Subcutaneous abdominal adipose tissue (tissue), 5 donors: ENCODE data around the gene TUBA8.
"Not testable (repeated sequence)": the region's sequence is repeated elsewhere in the genome, so short reads cannot be mapped to it uniquely, and the experiment has no call there.

Source experiments
- H3K27ac ChIP-seq: one replicate; pipeline ENCODE4 v1.7.0; 2013; ENCODE audit warnings: low read depth, mild to moderate bottlenecking, inconsistent platforms, low read length, moderate library complexity
- H3K27me3 ChIP-seq, 5 donors: one replicate each; pipeline ENCODE4 v1.7.0; 2013; ENCODE audit warnings: low read length in 5 of 5, inconsistent platforms in 1 of 5; ENCODE audit not compliant: control insufficient read depth in 5 of 5, insufficient read depth in 4 of 5
- H3K36me3 ChIP-seq, 5 donors: one replicate each; pipeline ENCODE4 v1.7.0; 2013; ENCODE audit warnings: low read length in 5 of 5; ENCODE audit not compliant: control insufficient read depth in 5 of 5, insufficient read depth in 5 of 5
- H3K4me1 ChIP-seq, 5 donors: one replicate each; pipeline ENCODE4 v1.7.0; 2013; ENCODE audit warnings: low read length in 5 of 5, mild to moderate bottlenecking in 3 of 5, moderate library complexity in 1 of 5; ENCODE audit not compliant: control insufficient read depth in 5 of 5, insufficient read depth in 5 of 5
- H3K4me3 ChIP-seq, 5 donors: one replicate each; pipeline ENCODE4 v1.7.0; 2013; ENCODE audit warnings: low read length in 5 of 5, low read depth in 1 of 5
- H3K9ac ChIP-seq, 5 donors: one replicate each; pipeline ENCODE4 v1.7.0; 2013; ENCODE audit warnings: low read length in 5 of 5, mild to moderate bottlenecking in 4 of 5, moderate library complexity in 3 of 5
- H3K9me3 ChIP-seq, 5 donors: one replicate each; pipeline ENCODE4 v1.7.0; 2013; ENCODE audit warnings: low read length in 5 of 5; ENCODE audit not compliant: control insufficient read depth in 5 of 5
- donor health status: healthy.
- donor health status: healthy.
- donor health status: healthy.
- donor health status: healthy.
- donor health status: healthy.

TUBA8 gene

DNA sequence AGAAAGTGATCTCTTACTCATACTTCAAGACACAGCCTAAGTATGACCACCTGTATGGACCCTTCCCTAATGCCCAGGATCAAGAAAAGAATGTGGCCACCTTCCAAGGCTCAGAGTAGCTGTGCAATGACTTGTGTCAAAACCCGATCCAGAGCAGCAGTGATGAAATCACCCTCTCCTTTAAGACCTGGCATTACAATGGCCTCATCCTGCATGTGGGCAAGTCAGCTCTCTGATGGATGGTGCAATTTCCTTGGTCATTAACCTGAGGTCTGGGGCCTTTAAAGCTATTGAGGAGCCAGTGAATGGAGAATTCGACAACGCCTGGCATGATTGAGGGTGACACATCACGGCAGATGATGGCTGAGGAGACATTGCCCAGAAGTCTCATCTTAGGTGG lies 9.1 kb upstream of the TUBA8 start:
- no peak overlapping the region for H3K4me3 ChIP-seq
- peaks cover 2 to 13% (median 4%) of the 10 kb centered on the region in 5 donors for H3K36me3 ChIP-seq
- H3K27ac ChIP-seq = no peak overlapping the region
- H3K27me3 ChIP-seq = no peaks in the 10 kb centered on the region
- no peak overlapping the region for H3K9ac ChIP-seq
- no peaks in the 10 kb centered on the region for H3K4me1 ChIP-seq
- peaks cover 0 to 3% (median 0%) of the 10 kb centered on the region in 5 donors for H3K9me3 ChIP-seq

DNA sequence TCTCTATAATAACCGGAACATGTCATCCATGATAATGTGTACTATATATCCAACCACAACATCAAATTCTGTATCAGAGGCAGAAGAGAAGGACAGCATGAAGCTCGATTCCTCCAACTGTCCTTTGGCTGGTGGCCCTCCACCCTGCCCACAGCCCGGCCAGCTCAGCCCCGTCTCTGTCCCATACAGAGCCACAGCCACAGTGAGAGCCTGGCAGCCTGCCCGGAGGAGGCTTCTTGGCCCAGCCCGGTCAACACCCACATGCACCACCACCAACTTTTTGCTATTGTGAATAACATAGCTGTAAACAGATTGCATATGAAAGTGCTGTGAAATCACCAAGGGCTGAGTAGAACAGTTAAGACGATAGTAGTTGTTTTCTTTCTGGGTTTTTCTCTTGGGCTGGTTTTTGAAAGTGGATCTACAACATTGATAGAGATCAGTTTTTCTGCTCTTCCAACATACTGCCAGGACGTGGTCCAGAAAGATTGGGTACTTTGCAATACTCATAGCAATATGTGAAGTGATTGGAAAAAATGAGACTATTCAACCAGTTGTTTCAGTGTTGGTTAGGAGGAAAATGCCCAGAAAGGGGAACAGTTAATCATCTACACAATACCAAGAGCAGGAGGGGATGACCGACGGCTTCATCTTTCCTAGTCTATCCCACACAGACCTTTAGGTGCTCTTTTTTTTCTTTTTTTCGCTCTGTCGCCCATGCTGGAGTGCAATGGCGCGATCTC lies 6.9 kb upstream of the TUBA8 start:
- Histone ChIP-seq H3K36me3 (peaks cover 2 to 13% (median 4%) of the 10 kb centered on the region in 5 donors), H3K4me1 (no peaks in the 10 kb centered on the region), H3K27ac (no peak overlapping the region), H3K27me3 (no peaks in the 10 kb centered on the region), H3K9me3 (peaks cover 0 to 3% (median 0%) of the 10 kb centered on the region in 5 donors), H3K4me3 (no peak overlapping the region), H3K9ac (no peak overlapping the region)

DNA sequence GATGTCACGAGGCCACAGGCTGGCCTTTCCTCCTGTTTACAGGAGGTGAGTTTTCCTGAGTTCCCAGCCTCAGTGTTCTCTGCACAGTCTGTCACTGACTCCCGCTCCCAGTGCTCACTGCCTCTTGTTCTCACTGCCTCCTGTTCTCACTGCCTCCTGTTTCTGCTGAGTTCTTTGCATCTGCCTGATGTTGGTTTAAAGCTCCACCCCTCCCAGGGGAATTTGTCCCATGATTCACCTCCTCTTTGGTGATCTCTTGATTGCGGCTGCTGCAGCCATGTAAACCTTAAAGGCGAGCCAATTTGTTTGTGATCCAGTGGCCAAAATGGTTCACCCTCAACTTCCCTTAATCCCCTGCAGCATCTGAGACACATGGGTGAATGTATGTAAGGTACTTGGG lies 6.0 kb upstream of the TUBA8 start:
- H3K27ac ChIP-seq = no peak overlapping the region
- no peak overlapping the region for H3K4me3 ChIP-seq
- H3K9ac ChIP-seq = no peak overlapping the region
- H3K27me3 ChIP-seq = peaks cover 0 to 2% (median 0%) of the 10 kb centered on the region in 5 donors
- peaks cover 2 to 13% (median 4%) of the 10 kb centered on the region in 5 donors for H3K36me3 ChIP-seq
- H3K9me3 ChIP-seq = peaks cover 0 to 3% (median 0%) of the 10 kb centered on the region in 5 donors
- peaks cover 0 to 2% (median 0%) of the 10 kb centered on the region in 5 donors for H3K4me1 ChIP-seq

DNA sequence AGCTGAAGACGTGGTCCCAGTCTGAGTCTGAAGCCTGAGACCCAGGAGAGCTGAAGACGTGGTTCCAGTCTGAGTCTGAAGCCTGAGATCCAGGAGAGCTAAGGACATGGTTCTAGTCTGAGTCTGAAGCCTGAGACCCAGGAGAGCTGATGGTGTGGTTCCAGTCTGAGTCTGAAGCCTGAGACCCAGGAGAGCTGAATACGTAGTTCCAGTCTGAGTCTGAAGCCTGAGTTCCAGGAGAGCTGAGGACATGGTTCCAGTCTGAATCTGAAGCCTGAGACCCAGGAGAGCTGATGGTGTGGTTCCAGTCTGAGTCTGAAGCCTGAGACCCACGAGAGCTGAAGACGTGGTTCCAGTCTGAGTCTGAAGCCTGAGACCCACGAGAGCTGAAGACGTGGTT lies 4.6 kb upstream of the TUBA8 start:
- H3K27me3 ChIP-seq = not testable (repeated sequence)

DNA sequence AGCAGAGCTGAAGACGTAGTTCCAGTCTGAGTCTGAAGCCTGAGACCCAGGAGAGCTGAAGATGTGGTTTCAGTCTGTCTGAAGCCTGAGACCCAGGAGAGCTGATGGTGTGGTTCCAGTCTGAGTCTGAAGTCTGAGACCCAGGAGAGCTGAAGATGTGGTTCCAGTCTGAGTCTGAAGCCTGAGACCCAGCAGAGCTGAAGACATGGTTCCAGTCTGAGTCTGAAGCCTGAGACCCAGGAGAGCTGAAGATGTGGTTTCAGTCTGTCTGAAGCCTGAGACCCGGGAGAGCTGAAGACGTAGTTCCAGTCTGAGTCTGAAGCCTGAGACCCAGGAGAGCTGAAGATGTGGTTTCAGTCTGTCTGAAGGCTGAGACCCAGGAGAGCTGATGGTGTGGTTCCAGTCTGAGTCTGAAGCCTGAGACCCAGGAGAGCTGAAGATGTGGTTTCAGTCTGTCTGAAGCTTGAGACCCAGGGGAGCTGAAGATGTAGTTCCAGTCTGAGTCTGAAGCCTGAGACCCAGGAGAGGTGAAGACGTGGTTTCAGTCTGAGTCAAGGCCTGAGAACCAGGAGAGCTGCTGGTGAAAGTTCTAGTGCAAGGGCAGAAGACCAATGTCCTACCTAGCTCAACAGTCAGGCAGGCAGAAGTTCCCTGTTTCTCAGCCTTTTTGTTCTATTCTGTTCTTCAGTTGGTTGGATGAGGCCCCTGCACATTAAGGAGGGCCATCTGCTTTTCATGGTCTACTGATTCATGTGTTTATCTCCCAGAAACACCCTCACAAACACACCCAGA lies 3.9 kb upstream of the TUBA8 start:
- Histone ChIP-seq H3K27me3 (peaks cover 0 to 15% (median 9%) of the 10 kb centered on the region in 5 donors), H3K4me1 (peaks cover 2 to 22% (median 21%) of the 10 kb centered on the region in 5 donors)
- H3K9me3 ChIP-seq, H3K4me3 ChIP-seq, H3K36me3 ChIP-seq, H3K9ac ChIP-seq, H3K27ac ChIP-seq: not testable (repeated sequence)

More for the DNA sequence above, 4.6 kb upstream of the TUBA8 start:
- H3K9ac ChIP-seq, H3K27ac ChIP-seq, H3K9me3 ChIP-seq, H3K36me3 ChIP-seq, H3K4me3 ChIP-seq: not testable (repeated sequence)
- H3K4me1 ChIP-seq = peaks cover 2 to 14% (median 13%) of the 10 kb centered on the region in 5 donors

DNA sequence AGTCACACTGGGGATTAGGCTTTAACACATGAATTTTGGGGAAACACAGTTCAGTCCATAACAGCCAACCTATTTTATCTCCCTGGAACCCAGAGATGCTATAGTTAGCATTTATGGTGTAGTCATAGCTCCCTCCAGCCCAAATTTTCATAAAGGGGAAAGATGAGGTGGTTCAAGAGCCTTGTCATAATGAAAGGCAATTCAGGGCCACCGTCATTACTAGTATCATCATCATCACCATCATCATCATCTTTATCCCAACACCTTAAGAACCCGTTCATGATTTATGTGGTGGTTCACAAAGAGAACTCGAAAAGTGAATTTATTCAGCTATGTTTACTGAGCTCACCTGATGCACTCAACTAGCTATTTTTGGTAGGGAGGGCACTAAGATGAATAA lies 2.4 kb upstream of the TUBA8 start:
- Histone ChIP-seq H3K36me3 (no peaks in the 10 kb centered on the region), H3K27ac (no peak overlapping the region), H3K9ac (no peak overlapping the region), H3K4me1 (peaks cover 2 to 23% (median 21%) of the 10 kb centered on the region in 5 donors), H3K9me3 (peaks cover 0 to 3% (median 0%) of the 10 kb centered on the region in 5 donors), H3K27me3 (peaks cover 0 to 15% (median 9%) of the 10 kb centered on the region in 5 donors), H3K4me3 (no peak overlapping the region)

DNA sequence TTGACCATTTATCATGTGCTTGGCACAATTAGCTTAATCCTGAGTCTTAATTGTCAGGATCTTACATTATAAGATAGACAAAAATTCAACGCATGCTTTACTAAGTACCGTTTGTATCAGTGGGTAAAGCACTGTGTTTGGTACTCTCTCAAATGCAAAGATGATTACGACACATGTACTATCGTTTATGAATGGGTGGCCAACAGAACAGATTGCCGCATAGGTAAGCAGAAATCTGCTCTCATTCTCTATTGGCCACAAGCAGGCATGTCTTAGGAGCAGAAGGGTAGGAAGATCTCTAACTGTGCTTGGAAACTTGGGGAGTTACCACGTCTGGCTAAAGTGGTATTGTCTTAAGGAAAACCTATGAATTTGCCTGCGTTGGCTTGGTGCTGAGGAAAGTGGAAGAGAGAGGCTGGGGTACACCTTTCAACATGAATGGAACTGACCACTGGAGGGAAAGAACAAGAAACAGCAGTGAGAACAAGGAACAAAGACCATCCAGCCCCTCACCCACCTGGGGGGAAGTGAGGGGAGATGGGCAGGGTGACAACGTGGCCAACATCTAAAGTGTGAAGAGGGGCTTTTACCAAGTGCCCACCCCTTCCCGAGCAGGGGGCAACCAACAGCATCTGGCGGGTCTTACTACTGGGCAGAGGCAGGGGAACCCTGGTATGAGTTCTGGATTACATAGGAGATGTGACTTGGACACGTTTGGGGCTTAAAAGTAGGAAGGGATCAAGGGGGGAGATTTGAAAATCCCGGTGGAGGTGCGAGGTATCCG lies 1.0 kb upstream of the TUBA8 start:
- peak overlapping the region in 4 of 5 donors; percentile 53 to 70 (median 64) for H3K4me3 ChIP-seq
- peaks cover 0 to 15% (median 9%) of the 10 kb centered on the region in 5 donors for H3K27me3 ChIP-seq
- H3K9me3 ChIP-seq = peaks cover 0 to 3% (median 0%) of the 10 kb centered on the region in 5 donors
- H3K4me1 ChIP-seq = peaks cover 2 to 34% (median 28%) of the 10 kb centered on the region in 5 donors
- H3K9ac ChIP-seq = no peak overlapping the region
- H3K36me3 ChIP-seq = no peaks in the 10 kb centered on the region
- H3K27ac ChIP-seq = no peak overlapping the region

DNA sequence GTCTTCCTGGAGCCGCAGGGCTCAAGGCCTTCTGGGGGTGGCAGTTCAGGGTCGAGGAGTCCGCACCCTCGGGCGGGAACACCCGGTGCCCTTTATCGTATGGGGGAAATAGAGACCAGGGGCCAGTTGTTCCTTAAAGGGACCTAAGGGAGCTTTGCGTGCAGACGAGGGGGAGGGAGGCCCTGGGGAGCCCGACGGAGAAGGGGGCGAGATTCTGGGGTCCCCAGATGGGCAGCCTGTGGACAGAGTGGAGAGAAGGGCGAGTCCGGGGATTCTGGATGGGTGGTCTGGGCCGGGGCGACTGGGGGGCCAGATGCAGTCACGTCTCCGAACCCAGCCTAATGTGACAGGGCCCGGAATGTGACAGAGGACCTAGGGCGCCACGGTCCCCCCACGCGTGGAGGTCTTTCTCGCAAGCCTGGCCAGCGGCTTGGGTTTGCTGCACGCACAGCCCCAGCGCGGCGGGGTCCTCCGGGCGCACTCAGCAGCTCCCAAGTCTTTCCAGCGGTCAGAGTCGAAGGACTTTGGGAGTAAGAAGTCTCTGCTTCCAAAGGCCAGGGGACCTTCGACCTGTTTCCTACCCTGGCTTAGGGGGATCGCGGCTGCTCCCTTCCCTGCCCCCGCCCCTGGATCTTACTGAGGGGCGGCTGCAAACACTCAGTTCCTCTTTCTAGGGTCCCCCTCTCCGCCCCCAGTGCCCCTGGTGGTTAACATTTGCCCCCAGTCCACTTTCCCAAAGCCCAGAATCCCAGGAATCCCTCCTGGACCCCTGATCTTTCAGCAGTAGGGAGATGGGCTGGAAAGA lies 547 bp downstream of the TUBA8 start:
- Histone ChIP-seq H3K27ac (no peak overlapping the region), H3K9ac (peak overlapping the region in 3 of 5 donors; percentile 48 to 69 (median 49)), H3K4me3 (peak overlapping the region; percentile 53 to 70 (median 63)), H3K36me3 (no peaks in the 10 kb centered on the region), H3K9me3 (no peaks in the 10 kb centered on the region), H3K27me3 (peaks cover 0 to 15% (median 9%) of the 10 kb centered on the region in 5 donors), H3K4me1 (peaks cover 2 to 34% (median 28%) of the 10 kb centered on the region in 5 donors)

DNA sequence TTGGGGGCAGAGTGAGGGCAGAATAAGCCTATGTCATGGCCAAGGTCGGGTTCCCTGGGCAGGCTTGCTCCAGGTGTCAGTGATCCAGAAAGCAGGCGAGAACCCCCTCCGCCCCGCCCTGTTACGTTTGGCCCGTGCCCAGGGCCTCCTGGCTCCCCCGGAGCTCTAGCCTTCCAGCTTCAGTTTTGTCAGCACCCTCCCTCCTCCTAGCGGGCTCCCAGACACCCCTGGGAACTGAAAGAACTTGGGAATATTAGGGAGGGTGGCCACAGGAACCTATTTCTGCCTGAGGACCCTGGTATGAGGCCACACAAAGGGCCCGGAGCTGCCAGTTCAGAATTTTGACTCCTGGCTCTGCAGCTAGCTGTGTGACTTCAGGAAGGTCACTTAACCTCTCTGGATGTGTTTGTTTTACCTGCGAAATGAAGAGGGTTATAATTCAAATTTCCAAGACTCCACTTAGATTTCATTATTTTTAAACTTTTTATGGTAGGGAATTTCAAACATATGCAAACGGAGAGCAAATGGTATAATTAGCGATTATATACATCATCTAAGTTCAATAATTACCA lies 1.2 kb downstream of the TUBA8 start:
- H3K36me3 ChIP-seq = no peaks in the 10 kb centered on the region
- no peaks in the 10 kb centered on the region for H3K9me3 ChIP-seq
- H3K4me1 ChIP-seq = peaks cover 2 to 34% (median 28%) of the 10 kb centered on the region in 5 donors
- H3K27ac ChIP-seq = no peak overlapping the region
- H3K27me3 ChIP-seq = peaks cover 0 to 15% (median 9%) of the 10 kb centered on the region in 5 donors
- H3K9ac ChIP-seq = peak overlapping the region in 1 of 5 donors; percentile 69
- peak overlapping the region in 4 of 5 donors; percentile 53 to 70 (median 64) for H3K4me3 ChIP-seq
